ENCODE measurements around the gene HSCB. TPM values are rescaled to one million over a fixed set of nuclear protein-coding genes. Genes with fewer than 3 reads are reported as not detected.

The HSCB gene
- total and polyA plus RNA-seq, 2 of the 4 experiments (the other 2 are of a cell fraction): 5.4 to 13.2 TPM

DNA sequence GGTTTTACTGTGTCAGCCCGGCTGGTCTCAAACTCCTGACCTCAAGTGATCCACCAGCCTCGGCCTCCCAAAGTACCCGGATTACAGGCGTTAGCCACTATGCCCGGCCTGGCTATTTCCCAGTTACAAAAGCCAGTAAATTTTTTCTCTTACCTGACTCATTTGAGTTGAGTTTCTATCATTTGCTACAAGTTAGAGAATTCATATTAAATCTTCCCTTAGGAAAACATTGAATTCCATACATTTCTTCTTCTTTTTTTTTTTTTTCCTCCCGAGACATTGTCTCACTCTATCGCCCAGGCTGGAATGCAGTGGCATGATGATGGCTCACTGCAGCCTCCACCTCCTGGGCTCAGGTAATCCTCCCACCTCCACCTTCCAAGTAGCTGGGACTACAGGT lies 26.2 kb upstream of the HSCB start:
- DNase-seq (no peak), ATAC-seq (ENCODE audit: low read depth) (no peak)
- H2BK5ac ChIP-seq (ENCODE audit: low read depth, low read length, poor library complexity, severe bottlenecking): no peak overlapping the region
- WGBS, 2 experiments (ENCODE audit: extremely low coverage in 2 of 2, insufficient read length in 1 of 2): 80% methylated on average over 3 of the region's 7 CpGs; no CpG with 5 or more reads in 1 of the 2 experiments
- H2BK120ac ChIP-seq (ENCODE audit: low read depth, low read length): no peak overlapping the region
- no peaks in the 10 kb centered on the region for H3K36me3 ChIP-seq (ENCODE audit: control insufficient read depth, insufficient read depth, low read length)
- no peak overlapping the region for H2AK5ac ChIP-seq (ENCODE audit: low read depth, low read length)
- H4K5ac ChIP-seq (ENCODE audit: low read depth, low read length): no peak overlapping the region
- no peaks in the 10 kb centered on the region for H3K9me3 ChIP-seq (ENCODE audit: control insufficient read depth, insufficient read depth, low read length)
- H3K14ac ChIP-seq (replicated peaks; ENCODE audit: low read depth, low read length): no peak overlapping the region
- H2AFZ ChIP-seq (replicated peaks; ENCODE audit: low read length, poor library complexity): no peak overlapping the region
- H3K4me3 ChIP-seq (ENCODE audit: insufficient read depth, low read depth, low read length): no peak overlapping the region
- H3K4me2 ChIP-seq (ENCODE audit: low read depth, low read length): no peak overlapping the region
- no peaks in the 10 kb centered on the region for H3K27me3 ChIP-seq (ENCODE audit: control insufficient read depth, insufficient read depth, low read length)
- no peak overlapping the region for H2AK9ac ChIP-seq (replicated peaks; ENCODE audit: low read depth, low read length, poor library complexity)
- H3K9me1 ChIP-seq (ENCODE audit: insufficient read depth, low read length): peaks cover 3% of the 10 kb centered on the region; the same call in 1 of the 2 replicates
- no TSS peak for BruUV-seq (replicated peaks)
- in situ Hi-C loops (cut with MboI; ENCODE audit: low sequenced_read_pairs): no loop called here
- H4K20me1 ChIP-seq (ENCODE audit: insufficient read depth, low read length): no peaks in the 10 kb centered on the region
- TF ChIP-seq, protein P1, sequence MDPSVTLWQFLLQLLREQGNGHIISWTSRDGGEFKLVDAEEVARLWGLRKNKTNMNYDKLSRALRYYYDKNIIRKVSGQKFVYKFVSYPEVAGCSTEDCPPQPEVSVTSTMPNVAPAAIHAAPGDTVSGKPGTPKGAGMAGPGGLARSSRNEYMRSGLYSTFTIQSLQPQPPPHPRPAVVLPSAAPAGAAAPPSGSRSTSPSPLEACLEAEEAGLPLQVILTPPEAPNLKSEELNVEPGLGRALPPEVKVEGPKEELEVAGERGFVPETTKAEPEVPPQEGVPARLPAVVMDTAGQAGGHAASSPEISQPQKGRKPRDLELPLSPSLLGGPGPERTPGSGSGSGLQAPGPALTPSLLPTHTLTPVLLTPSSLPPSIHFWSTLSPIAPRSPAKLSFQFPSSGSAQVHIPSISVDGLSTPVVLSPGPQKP (IDR thresholded peaks at IDR 0.05; ENCODE audit: borderline replicate concordance, low read depth, low read length): no peak
- TF ChIP-seq USF2 (IDR thresholded peaks at IDR 0.05; ENCODE audit: low read depth, low read length) (no peak), MXI1 (IDR thresholded peaks at IDR 0.05; ENCODE audit: borderline replicate concordance, low read depth, low read length) (no peak), RAD21 (IDR thresholded peaks at IDR 0.05; ENCODE audit: low read length) (no peak), CTCF (conservative IDR thresholded peaks at IDR 0.05; ENCODE audit: low read depth, low read length) (no peak), NFE2L2 (IDR thresholded peaks at IDR 0.05; ENCODE audit: low read depth, low read length) (no peak), MAFK (IDR thresholded peaks at IDR 0.05; ENCODE audit: low read depth, low read length) (no peak), BHLHE40 (IDR thresholded peaks at IDR 0.05; ENCODE audit: low read depth, low read length) (no peak), RCOR1 (IDR thresholded peaks at IDR 0.05; ENCODE audit: insufficient replicate concordance, low read length) (no peak), CEBPB (IDR thresholded peaks at IDR 0.05; ENCODE audit: low read depth, low read length) (no peak), POLR2A (IDR thresholded peaks at IDR 0.05; ENCODE audit: low read depth, low read length) (no peak), FOS (IDR thresholded peaks at IDR 0.05; ENCODE audit: low read depth, low read length) (no peak), MAZ (IDR thresholded peaks at IDR 0.05; ENCODE audit: borderline replicate concordance, low read depth, low read length) (no peak), CHD1 (IDR thresholded peaks at IDR 0.05; ENCODE audit: low read depth, low read length) (no peak), SMC3 (IDR thresholded peaks at IDR 0.05; ENCODE audit: low read depth, low read length) (no peak), RFX5 (IDR thresholded peaks at IDR 0.05; ENCODE audit: low read depth, low read length) (no peak)
- H2BK15ac ChIP-seq (ENCODE audit: low read depth, low read length): no peak overlapping the region
- no peak overlapping the region for H4K91ac ChIP-seq (ENCODE audit: insufficient read depth, low read depth, low read length)
- intact Hi-C loops (cut with micrococcal nuclease): no loop called here
- 0 out of 4 replicates have a peak, but pooled peaks cover 0 to 3% of the 10 kb centered on the region in 2 experiments for H3K79me1 ChIP-seq (ENCODE audit: low read depth in 1 of 2, low read length in 2 of 2)
- dilution Hi-C loops (cut with HindIII; ENCODE audit: low sequenced_read_pairs, unreplicated experiment): no loop called here
- no peak overlapping the region for H4K8ac ChIP-seq (ENCODE audit: low read depth in 2 of 2, low read length in 2 of 2)
- no peak overlapping the region for H3K56ac ChIP-seq (ENCODE audit: extremely low read depth, insufficient read depth, low read length)
- POLR2A ChIA-PET (ENCODE audit: unreplicated experiment): no interaction called here
- CTCF ChIA-PET: no interaction called here
- H3K27ac ChIP-seq (ENCODE audit: insufficient read depth, low read length): no peak overlapping the region
- no peak overlapping the region for H3K18ac ChIP-seq (ENCODE audit: low read depth, low read length)
- no peak overlapping the region for H2BK20ac ChIP-seq (ENCODE audit: low read depth, low read length)
- H3K9ac ChIP-seq (ENCODE audit: low read depth, low read length): no peak overlapping the region
- H3K23ac ChIP-seq (ENCODE audit: low read depth, low read length): no peak overlapping the region
- H3K4ac ChIP-seq (ENCODE audit: low read depth, low read length): no peak overlapping the region
- peaks cover 9% of the 10 kb centered on the region for H3K4me1 ChIP-seq (ENCODE audit: control insufficient read depth, insufficient read depth, low read length)
